H1 (cell line): ENCODE data around the gene PLLP. TPM values are rescaled to one million over a fixed set of nuclear protein-coding genes. Genes with fewer than 3 reads are reported as not detected.

ENCODE experiments used
- CTCF ChIA-PET: fragments of 300-600 bp; sonication (Branson Sonifier 250); formaldehyde crosslinking; loops from one replicate; lab custom pipeline; 2021; ENCODE audit not compliant: partially characterized antibody; lab: Charles Lee
- POLR2A ChIA-PET: fragments of 300-600 bp; sonication (Branson Sonifier 250); formaldehyde crosslinking; loops from one replicate; lab custom pipeline; 2021; ENCODE audit warnings: inconsistent platforms; ENCODE audit not compliant: partially characterized antibody; lab: Charles Lee
- DNase-seq, 2 experiments: peaks; one replicate each; pipeline versions ENCODE4 v3.0.0 to v3.0.0-alpha.2; 2010 to 2022; ENCODE audit warnings: low spot score in 2 of 2, low read depth in 1 of 2, mixed read lengths in 1 of 2
- FAIRE-seq: peaks from 2 replicates; lab custom pipeline; 2011; peaks lifted over from hg19 to GRCh38; lab: Jason Lieb, UNC
- H2AFZ ChIP-seq: 2 replicates; pipeline ENCODE4 v1.8.1; 2012; ENCODE audit warnings: low read length, inconsistent platforms
- H2AK5ac ChIP-seq: 2 replicates; pipeline ENCODE4 v1.6.1; 2013; ENCODE audit warnings: low read depth, low read length
- H2BK120ac ChIP-seq: replicated peaks from 2 replicates; pipeline ENCODE3; 2013; ENCODE audit warnings: low read depth, low read length, inconsistent platforms
- H2BK12ac ChIP-seq: 2 replicates; pipeline ENCODE4 v1.6.1; 2013; ENCODE audit warnings: low read depth, low read length
- H2BK15ac ChIP-seq: 2 replicates; pipeline ENCODE4 v1.6.1; 2013; ENCODE audit warnings: low read length
- H2BK20ac ChIP-seq: 2 replicates; pipeline ENCODE4 v1.6.1; 2013; ENCODE audit warnings: low read length
- H2BK5ac ChIP-seq: 2 replicates; pipeline ENCODE4 v1.6.1; 2013; ENCODE audit warnings: low read depth, low read length
- H3K14ac ChIP-seq: 2 replicates; pipeline ENCODE4 v1.6.1; 2013; ENCODE audit warnings: inconsistent platforms; ENCODE audit not compliant: insufficient read length
- H3K18ac ChIP-seq: 2 replicates; pipeline ENCODE4 v1.6.1; 2013; ENCODE audit warnings: low read length; ENCODE audit errors: extremely low read depth
- H3K23ac ChIP-seq: 2 replicates; pipeline ENCODE4 v1.6.1; 2013; ENCODE audit warnings: inconsistent platforms; ENCODE audit not compliant: insufficient read length
- H3K23me2 ChIP-seq: 2 replicates; pipeline ENCODE4 v1.6.1; 2013; ENCODE audit warnings: low read depth, low read length
- H3K27ac ChIP-seq: 2 replicates; pipeline ENCODE4 v1.6.1; 2011; ENCODE audit warnings: low read depth, low read length, inconsistent platforms
- H3K27me3 ChIP-seq, 4 experiments: replicated peaks in 1 of 4; 1 replicate in 1 of 4; 2 replicates in 3 of 4; pipeline versions ENCODE4 v1.6.1 to v1.8.1; 2011 to 2013; ENCODE audit warnings: low read length in 3 of 4, mild to moderate bottlenecking in 3 of 4, inconsistent platforms in 2 of 4, mixed read lengths in 2 of 4, moderate library complexity in 1 of 4; ENCODE audit not compliant: control insufficient read depth in 3 of 4, insufficient read depth in 3 of 4; ENCODE audit errors: extremely low read depth in 1 of 4
- H3K36me3 ChIP-seq, 4 experiments: 2 replicates each; pipeline versions ENCODE4 v1.6.1 to v1.8.1; 2011 to 2013; ENCODE audit warnings: mild to moderate bottlenecking in 4 of 4, low read length in 3 of 4, moderate library complexity in 2 of 4, control low read depth in 1 of 4, inconsistent platforms in 1 of 4; ENCODE audit not compliant: insufficient read depth in 4 of 4, control insufficient read depth in 2 of 4
- H3K4ac ChIP-seq: replicated peaks from 2 replicates; pipeline ENCODE3; 2013; ENCODE audit warnings: low read length, low read depth, mixed read lengths, inconsistent platforms; ENCODE audit not compliant: insufficient read length
- H3K4me1 ChIP-seq, 4 experiments: replicated peaks in 1 of 4; 1 replicate in 1 of 4; 2 replicates in 3 of 4; pipeline versions ENCODE4 v1.6.1 to v1.8.1; 2011 to 2013; ENCODE audit warnings: low read length in 3 of 4, inconsistent platforms in 2 of 4, mixed read lengths in 1 of 4; ENCODE audit not compliant: insufficient read depth in 4 of 4, control insufficient read depth in 3 of 4
- H3K4me2 ChIP-seq, 2 experiments: 2 replicates each; pipeline versions ENCODE4 v1.6.1 to v1.8.1; 2011 to 2013; ENCODE audit warnings: low read depth in 2 of 2, low read length in 2 of 2, control low read depth in 1 of 2, inconsistent platforms in 1 of 2, mild to moderate bottlenecking in 1 of 2; ENCODE audit not compliant: insufficient read depth in 1 of 2
- H3K4me3 ChIP-seq, 4 experiments: fragments of 200-600, 300-600 bp in 1 of 4; sonication (generic), shearing (Covaris generic), sonication (Bioruptor Twin) in 1 of 4; 2 replicates each; pipeline versions ENCODE4 v1.5.1 to v1.8.1; 2011 to 2016; ENCODE audit warnings: low read length in 4 of 4, low read depth in 3 of 4, control low read depth in 2 of 4, inconsistent platforms in 2 of 4, mild to moderate bottlenecking in 2 of 4, mixed read lengths in 1 of 4, moderate library complexity in 1 of 4; ENCODE audit not compliant: insufficient read depth in 2 of 4; ENCODE audit errors: extremely low read depth in 1 of 4
- H3K56ac ChIP-seq: replicated peaks from 2 replicates; pipeline ENCODE3; 2013; ENCODE audit warnings: low read depth, mild to moderate bottlenecking, mixed read lengths, low read length, inconsistent platforms; ENCODE audit not compliant: insufficient read length
- H3K79me1 ChIP-seq: 2 replicates; pipeline ENCODE4 v1.6.1; 2013; ENCODE audit warnings: low read depth, low read length, control low read depth
- H3K79me2 ChIP-seq, 2 experiments: 2 replicates each; pipeline versions ENCODE4 v1.6.1 to v1.8.1; 2012 to 2013; ENCODE audit warnings: low read length in 2 of 2, mild to moderate bottlenecking in 2 of 2, inconsistent platforms in 1 of 2; ENCODE audit not compliant: insufficient read depth in 2 of 2, control insufficient read depth in 1 of 2
- H3K9ac ChIP-seq, 4 experiments: replicated peaks in 1 of 4; 1 replicate in 1 of 4; 2 replicates in 3 of 4; pipeline versions ENCODE4 v1.6.1 to v1.8.1; 2011 to 2013; ENCODE audit warnings: low read depth in 3 of 4, low read length in 3 of 4, control low read depth in 2 of 4, mild to moderate bottlenecking in 2 of 4, moderate library complexity in 2 of 4, inconsistent platforms in 1 of 4; ENCODE audit errors: extremely low read depth in 1 of 4
- H3K9me3 ChIP-seq, 2 experiments: 2 replicates each; pipeline versions ENCODE4 v1.6.1 to v1.8.1; 2012 to 2013; ENCODE audit warnings: mild to moderate bottlenecking in 2 of 2, moderate library complexity in 2 of 2, control low read depth in 1 of 2, inconsistent platforms in 1 of 2, low read depth in 1 of 2, low read length in 1 of 2, mixed read lengths in 1 of 2; ENCODE audit not compliant: insufficient read depth in 2 of 2
- H4K20me1 ChIP-seq, 2 experiments: replicated peaks in 1 of 2; 2 replicates each; pipeline versions ENCODE3 to v1.8.1; 2011 to 2013; ENCODE audit warnings: inconsistent platforms in 2 of 2, low read length in 2 of 2, mild to moderate bottlenecking in 1 of 2; ENCODE audit not compliant: insufficient read depth in 2 of 2, control insufficient read depth in 1 of 2
- H4K5ac ChIP-seq: 2 replicates; pipeline ENCODE4 v1.6.1; 2013; ENCODE audit warnings: low read length, low read depth, mixed read lengths, inconsistent platforms; ENCODE audit not compliant: insufficient read length
- H4K8ac ChIP-seq: 2 replicates; pipeline ENCODE4 v1.8.0; 2013; ENCODE audit warnings: mild to moderate bottlenecking, moderate library complexity, low read length, inconsistent platforms; ENCODE audit not compliant: insufficient read depth; ENCODE audit errors: extremely low read depth
- H4K91ac ChIP-seq: replicated peaks from 2 replicates; pipeline ENCODE3; 2013; ENCODE audit warnings: low read length, mixed read lengths, inconsistent platforms; ENCODE audit not compliant: insufficient read length
- TAF1 ChIP-seq: IDR thresholded peaks from 2 replicates; pipeline ENCODE4 v1.6.1; 2011; ENCODE audit warnings: mild to moderate bottlenecking, low read depth, low read length
- WGBS, 2 experiments: shearing (Covaris generic) in 1 of 2; methylation state at CpG; one replicate each; pipeline versions ENCODE4 v1.1.6 to v1.1.7; 2013 to 2015; ENCODE audit warnings: low lambda C conversion rate in 2 of 2, mixed read lengths in 2 of 2, inconsistent platforms in 1 of 2, low coverage in 1 of 2, missing lambda C conversion rate in 1 of 2; ENCODE audit not compliant: insufficient replicate concordance in 2 of 2, insufficient coverage in 1 of 2, insufficient read length in 1 of 2; ENCODE audit errors: extremely low coverage in 1 of 2, missing lambda C conversion rate in 1 of 2; 5-methylcytosine and 5-hydroxymethylcytosine counted together
- polyA plus RNA-seq, 7 experiments: library from polyadenylated mRNA; depleted of rRNA in 3 of 7; stranded (reverse) in 5 of 7; unstranded in 2 of 7; fragments of >200 nt in 5 of 7; fragments of 200-250 nt in 2 of 7; gene quantifications; 1 replicate in 5 of 7; 2 replicates in 1 of 7; 4 replicates in 1 of 7; pipeline versions ENCODE4 v1.2.1 to v1.2.3, GENCODE V29; 2011 to 2013; ENCODE audit warnings: missing spikeins in 2 of 7, mixed read lengths in 2 of 7
- total RNA-seq: library from RNA; stranded (reverse); fragmentation: NEBNext Ultra II Directional; extraction: Animal tissue kit (Norgen Biotek cat#: 25700); gene quantifications from 2 replicates; pipeline ENCODE4 v1.2.1, GENCODE V29; 2021

PLLP gene
- total and polyA plus RNA-seq, 2 of the 8 experiments (the other 6 are each of a cell fraction or from before 2014, with no cell fraction given) = 2.9 to 10.6 TPM

GRCh38 chr16:57329718-57330327 is 45.4 kb upstream of the PLLP start:
- WGBS, 2 experiments = 79% methylated on average over 8 of the region's 8 CpGs; no CpG with 5 or more reads in 1 of the 2 experiments

More at GRCh38 chr16:57329718-57330327, 45.4 kb upstream of the PLLP start:
- H4K20me1 ChIP-seq = no peaks in the 10 kb centered on the region
- DNase-seq (no peak), FAIRE-seq (no peak)
- no peak overlapping the region for H3K9ac ChIP-seq
- no peaks in the 10 kb centered on the region for H3K23me2 ChIP-seq
- no peak overlapping the region for H2BK12ac ChIP-seq
- H3K27me3 ChIP-seq = no peaks in the 10 kb centered on the region
- peaks cover 0 to 4% of the 10 kb centered on the region in 2 experiments; a peak in 1 of 4 replicates for H3K9me3 ChIP-seq
- no peak overlapping the region for H3K4me2 ChIP-seq
- no peaks in the 10 kb centered on the region for H3K79me1 ChIP-seq
- H3K4ac ChIP-seq = no peak overlapping the region
- no peaks in the 10 kb centered on the region for H3K36me3 ChIP-seq
- no peak overlapping the region for H2BK20ac ChIP-seq
- no peak overlapping the region for H2BK5ac ChIP-seq
- H3K23ac ChIP-seq = no peak overlapping the region
- no peak overlapping the region for H3K14ac ChIP-seq
- H3K4me1 ChIP-seq = no peaks in the 10 kb centered on the region
- H3K56ac ChIP-seq = no peak overlapping the region
- H4K5ac ChIP-seq = no peak overlapping the region
- ChIA-PET POLR2A (no interaction called here), CTCF (no interaction called here)
- no peak overlapping the region for H4K91ac ChIP-seq
- H2AFZ ChIP-seq = no peak overlapping the region
- H2AK5ac ChIP-seq = no peak overlapping the region
- no peak overlapping the region for H3K4me3 ChIP-seq
- no peaks in the 10 kb centered on the region for H3K79me2 ChIP-seq
- H2BK15ac ChIP-seq = no peak overlapping the region
- H4K8ac ChIP-seq = no peak overlapping the region
- no peak overlapping the region for H2BK120ac ChIP-seq
- no peak overlapping the region for H3K18ac ChIP-seq
- H3K27ac ChIP-seq = no peak overlapping the region
- TF ChIP-seq TAF1 = no peak
